GM19438 (cell line): ENCODE results near the gene MLIP.

ENCODE experiments used
- ATAC-seq: cut with Tn5 transposase; IDR thresholded peaks from one replicate; pipeline ENCODE4 v1.9.1; 2021; ENCODE audit warnings: low read depth; ENCODE audit not compliant: unreplicated experiment

Gene MLIP

GRCh38 chr6:54096811-54097210, 14.4 kb upstream of the MLIP start:
- no peak for ATAC-seq

- ATAC-seq: no peak
These were observed 13.5 kb upstream of the MLIP start for GRCh38 chr6:54097753-54098152.

- ATAC-seq: no peak
These were observed 12.7 kb upstream of the MLIP start for GRCh38 chr6:54098450-54099044.

GRCh38 chr6:54099225-54099624, 12.0 kb upstream of the MLIP start:
- ATAC-seq: no peak

- ATAC-seq: peak; percentile 58
These were observed 10.7 kb upstream of the MLIP start for GRCh38 chr6:54100411-54101006.

- ATAC-seq: no peak
These were observed 9.0 kb upstream of the MLIP start for GRCh38 chr6:54102238-54102637.

- ATAC-seq: no peak
These were observed 7.7 kb upstream of the MLIP start for GRCh38 chr6:54103497-54103896.

- no peak for ATAC-seq
These were observed 4.5 kb upstream of the MLIP start for GRCh38 chr6:54106727-54107126.

GRCh38 chr6:54107470-54108090, 3.7 kb upstream of the MLIP start:
- ATAC-seq: no peak

- no peak for ATAC-seq
These were observed 3.0 kb upstream of the MLIP start for GRCh38 chr6:54108271-54108670.

- ATAC-seq: no peak
These were observed 1.7 kb upstream of the MLIP start for GRCh38 chr6:54109586-54109985.

GRCh38 chr6:54112151-54112650, 958 bp downstream of the MLIP start:
- no peak for ATAC-seq

GRCh38 chr6:54114991-54115390, 3.7 kb downstream of the MLIP start:
- ATAC-seq: no peak

GRCh38 chr6:54115966-54116365, 4.7 kb downstream of the MLIP start:
- no peak for ATAC-seq

- no peak for ATAC-seq
These were observed 6.9 kb downstream of the MLIP start for GRCh38 chr6:54118117-54118516.

GRCh38 chr6:54125493-54125892, 14.2 kb downstream of the MLIP start:
- no peak for ATAC-seq

- ATAC-seq: no peak
These were observed 18.9 kb downstream of the MLIP start for GRCh38 chr6:54130179-54130578.

- ATAC-seq: no peak
These were observed 21.3 kb downstream of the MLIP start for GRCh38 chr6:54132587-54132986.

- ATAC-seq: no peak
These were observed 21.9 kb downstream of the MLIP start for GRCh38 chr6:54133186-54133585.

- no peak for ATAC-seq
These were observed 23.7 kb downstream of the MLIP start for GRCh38 chr6:54134935-54135334.

- ATAC-seq: no peak
These were observed 24.6 kb downstream of the MLIP start for GRCh38 chr6:54135665-54136369.
